DMS53 treated with DMSO at 0.1 percent for 48 hours (cell line): ENCODE results near the gene EPN3.

Experiments used
- DNase-seq: peaks from one replicate; lab custom pipeline; 2025; ENCODE audit not compliant: unreplicated experiment; lab: John Stamatoyannopoulos, UW

Gene EPN3

DNA sequence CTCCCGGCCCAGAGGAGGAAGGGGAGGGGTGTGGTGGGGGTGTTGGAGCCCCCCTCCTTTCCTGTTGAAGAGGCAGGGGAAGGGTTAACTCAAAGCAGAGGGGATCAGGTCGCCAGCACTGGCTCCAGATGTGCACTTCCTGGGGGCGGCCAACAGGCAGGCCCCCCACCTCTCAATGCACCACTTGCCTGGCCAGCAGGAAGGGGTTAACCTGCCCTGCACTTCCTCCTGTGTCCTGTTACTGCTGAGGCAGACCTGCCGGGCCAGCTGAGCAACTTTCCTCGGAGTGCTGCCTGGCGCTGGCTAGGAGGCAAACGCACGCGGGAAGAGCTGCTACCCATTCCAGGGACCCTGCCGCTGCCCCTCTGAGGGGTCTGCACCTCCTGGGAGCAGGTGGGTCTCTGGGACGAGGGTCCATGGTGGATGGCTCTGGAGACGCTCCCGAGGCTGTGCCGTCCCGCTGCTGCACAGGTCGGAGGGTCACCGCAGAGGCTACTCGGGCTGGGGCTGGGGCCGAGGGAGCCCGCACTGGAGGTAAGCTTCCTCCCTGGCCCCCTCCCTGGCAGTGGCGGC lies at the start of gene EPN3:
TSS of gene EPN3 (plus strand) at position 284 of the 573 bp plus-strand sequence. CDS start 3,822 bp downstream, outside the sequence.
- peak; percentile 58 for DNase-seq

GRCh38 chr17:50483266-50483665 lies 49.3 kb upstream of the EPN3 start:
- no peak for DNase-seq

- DNase-seq = no peak
These were observed 48.0 kb upstream of the EPN3 start for GRCh38 chr17:50484386-50485155.

DNA sequence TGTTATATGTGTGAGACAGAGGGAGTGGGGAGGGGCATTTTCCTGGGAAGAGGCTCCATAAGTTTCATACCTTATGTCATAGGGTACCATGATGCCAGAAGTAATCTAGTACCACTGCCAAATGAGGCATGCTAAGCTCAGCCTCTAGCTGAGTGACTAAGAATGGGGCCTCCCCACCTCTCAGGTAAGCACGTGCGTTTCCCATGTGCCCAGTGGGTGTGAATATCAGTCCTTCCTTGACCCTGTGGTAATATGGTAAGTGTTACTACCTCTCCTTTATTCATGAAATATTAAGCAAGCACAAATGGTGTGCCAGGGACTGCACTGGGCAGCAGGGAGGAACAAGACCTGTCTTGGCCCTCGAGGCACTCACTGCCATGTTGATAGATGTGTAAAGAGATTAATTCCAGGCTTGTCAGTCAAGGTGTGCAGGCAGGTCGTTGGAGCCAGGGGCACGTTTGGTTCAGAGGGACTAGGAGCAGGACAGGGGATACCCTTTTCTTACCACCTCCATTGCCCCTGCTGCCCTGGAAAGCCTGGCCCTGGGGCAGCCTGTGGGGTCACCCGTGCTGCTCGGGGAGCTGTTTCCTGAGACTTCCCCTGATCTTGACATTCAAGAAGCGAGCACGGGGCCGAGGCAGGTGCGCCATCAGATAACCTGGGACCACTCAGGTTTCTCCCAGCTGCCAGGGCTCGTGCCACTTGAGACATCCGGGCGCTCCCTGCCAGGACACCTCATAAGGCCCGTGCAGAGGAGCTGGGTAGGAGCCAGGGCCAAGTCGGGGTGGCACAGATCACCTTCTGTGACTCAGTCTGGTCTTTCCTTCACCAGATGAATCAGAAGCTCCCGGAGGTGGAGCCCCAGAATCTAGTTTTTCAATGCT lies 45.1 kb upstream of the EPN3 start:
- DNase-seq = no peak

DNA sequence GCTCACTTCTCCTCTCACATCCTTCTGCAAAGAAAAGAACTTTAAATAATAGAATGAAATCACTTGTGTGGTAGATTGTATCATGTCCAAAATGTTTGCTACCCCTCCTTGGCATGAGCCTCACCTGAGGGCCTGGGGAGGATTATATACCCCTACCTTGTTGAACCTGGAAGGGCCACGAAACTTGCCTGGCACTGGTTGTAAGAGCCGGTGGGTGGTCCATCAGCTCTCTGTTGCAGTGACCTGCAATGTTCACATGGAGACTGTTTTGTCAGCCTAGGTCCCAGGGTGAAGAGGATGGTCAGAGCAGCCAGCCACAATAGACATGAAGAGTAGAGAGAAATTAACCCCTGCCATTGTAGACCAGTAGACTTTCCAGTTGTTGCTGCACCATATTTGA lies 43.7 kb upstream of the EPN3 start:
- no peak for DNase-seq

DNA sequence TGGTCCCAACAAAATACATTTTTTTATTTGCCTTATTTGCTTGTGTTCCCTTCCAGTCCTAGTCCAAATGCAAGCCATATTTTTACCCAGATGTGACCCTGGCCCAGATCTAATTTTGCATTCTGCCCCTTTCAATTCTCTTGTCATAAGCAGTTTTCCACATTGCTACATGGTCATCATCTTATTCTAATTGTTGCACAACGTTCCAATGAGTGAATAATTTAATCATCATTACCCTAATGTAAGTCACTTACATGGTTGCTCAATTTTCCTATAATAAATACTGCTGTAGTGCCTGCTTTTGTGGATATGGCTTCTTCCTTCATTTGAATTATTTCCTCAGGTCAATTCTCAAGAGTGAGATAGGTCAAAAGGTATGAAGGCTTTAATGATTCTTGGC lies 41.0 kb upstream of the EPN3 start:
- DNase-seq = no peak

GRCh38 chr17:50492214-50492613 lies 40.3 kb upstream of the EPN3 start:
- DNase-seq = no peak

DNA sequence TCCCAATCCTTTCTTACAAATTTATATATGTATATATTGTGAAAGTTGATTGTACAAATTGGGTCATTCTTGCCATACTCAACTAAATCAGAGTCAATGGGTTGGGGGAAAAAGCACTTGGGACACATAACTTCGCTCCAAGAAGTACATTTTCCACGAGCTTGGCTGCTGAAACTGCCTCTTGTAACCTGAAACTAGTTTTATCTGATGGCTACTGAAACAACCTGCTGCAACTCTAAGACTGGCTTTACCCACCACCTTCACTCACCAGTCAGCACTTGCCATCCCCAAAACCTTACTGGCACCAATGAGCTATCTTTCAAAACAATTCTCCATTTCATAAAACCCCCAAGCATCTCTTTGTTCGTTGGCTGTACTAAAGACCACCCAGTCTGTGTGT lies 38.8 kb upstream of the EPN3 start:
- no peak for DNase-seq

DNA sequence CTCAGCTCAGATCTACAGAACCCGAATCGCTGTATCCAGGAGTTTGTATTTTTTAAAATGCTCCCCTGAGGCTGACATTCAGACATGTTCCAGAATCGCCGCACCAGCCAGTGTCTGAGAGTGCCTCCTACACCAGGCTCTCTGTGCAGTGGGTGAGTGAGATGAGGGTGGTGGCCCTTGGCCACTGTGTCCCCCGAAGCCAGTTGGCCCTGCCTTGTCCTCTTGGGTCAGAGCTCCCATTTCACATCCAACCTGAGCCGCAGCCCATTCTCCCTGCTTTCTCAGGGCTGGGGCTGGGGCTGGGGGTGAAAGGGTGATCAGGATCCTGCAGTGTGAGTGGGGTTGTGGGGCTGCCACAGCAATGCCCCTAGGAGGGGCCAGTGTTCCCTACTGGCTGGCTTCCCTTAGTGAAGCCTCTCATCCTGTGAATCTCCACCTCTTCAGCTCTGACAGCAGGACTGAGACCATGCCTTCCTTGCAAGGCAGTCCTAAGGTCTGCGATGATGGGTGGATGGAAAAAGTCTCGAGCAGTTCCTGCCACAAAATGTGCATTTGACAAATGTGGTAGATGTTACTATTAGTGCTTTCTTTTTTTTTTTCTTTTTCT lies 37.2 kb upstream of the EPN3 start:
- DNase-seq = no peak

- no peak for DNase-seq
These were observed 36.6 kb upstream of the EPN3 start for GRCh38 chr17:50495918-50496317.

DNA sequence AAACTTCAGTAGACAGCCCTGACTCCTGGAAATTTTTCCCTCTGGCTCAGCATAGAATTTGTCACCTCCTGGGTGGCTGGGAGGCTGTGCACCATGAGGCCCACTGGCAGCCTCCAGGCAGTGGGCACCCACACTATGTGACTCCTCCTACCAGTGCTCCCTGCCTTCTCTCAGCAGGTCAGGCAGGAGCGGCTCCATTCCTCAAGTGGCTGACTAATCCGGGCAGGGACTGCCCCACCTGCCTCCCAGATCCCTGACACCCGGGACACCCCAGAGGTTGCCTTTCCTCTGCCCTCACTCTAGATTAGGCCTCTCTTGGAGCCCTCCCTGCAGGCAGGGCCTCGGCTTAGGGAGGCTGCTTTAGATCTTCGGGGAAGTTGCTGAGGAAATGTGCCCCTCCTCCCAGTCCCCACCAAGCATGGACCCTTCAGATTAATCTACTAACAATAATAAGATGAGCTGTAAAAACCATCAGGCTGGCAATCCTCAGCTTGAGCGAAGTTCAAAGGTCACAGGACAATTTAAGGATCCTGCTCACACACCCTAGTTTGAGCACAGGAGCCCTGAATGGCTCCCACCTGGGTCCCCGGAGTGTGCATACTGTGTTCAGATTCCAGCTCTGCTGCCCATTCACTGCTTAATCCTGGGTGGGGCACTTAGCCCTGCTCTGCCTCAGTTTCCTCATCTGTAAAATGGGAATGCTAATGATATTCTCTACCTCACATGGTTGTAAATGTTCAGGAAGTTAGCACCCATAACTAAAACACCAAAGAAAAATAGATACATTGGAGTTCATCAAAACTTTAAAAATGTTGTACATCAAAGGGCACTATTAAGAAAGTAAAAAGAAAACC lies 34.3 kb upstream of the EPN3 start:
- peak; percentile 42 for DNase-seq

- no peak for DNase-seq
These were observed 33.3 kb upstream of the EPN3 start for GRCh38 chr17:50499270-50499669.

GRCh38 chr17:50499721-50500120 lies 32.8 kb upstream of the EPN3 start:
- DNase-seq = no peak

- DNase-seq = no peak
These were observed 31.5 kb upstream of the EPN3 start for GRCh38 chr17:50501054-50501453.

- DNase-seq = no peak
These were observed 30.1 kb upstream of the EPN3 start for GRCh38 chr17:50502301-50502990.

DNA sequence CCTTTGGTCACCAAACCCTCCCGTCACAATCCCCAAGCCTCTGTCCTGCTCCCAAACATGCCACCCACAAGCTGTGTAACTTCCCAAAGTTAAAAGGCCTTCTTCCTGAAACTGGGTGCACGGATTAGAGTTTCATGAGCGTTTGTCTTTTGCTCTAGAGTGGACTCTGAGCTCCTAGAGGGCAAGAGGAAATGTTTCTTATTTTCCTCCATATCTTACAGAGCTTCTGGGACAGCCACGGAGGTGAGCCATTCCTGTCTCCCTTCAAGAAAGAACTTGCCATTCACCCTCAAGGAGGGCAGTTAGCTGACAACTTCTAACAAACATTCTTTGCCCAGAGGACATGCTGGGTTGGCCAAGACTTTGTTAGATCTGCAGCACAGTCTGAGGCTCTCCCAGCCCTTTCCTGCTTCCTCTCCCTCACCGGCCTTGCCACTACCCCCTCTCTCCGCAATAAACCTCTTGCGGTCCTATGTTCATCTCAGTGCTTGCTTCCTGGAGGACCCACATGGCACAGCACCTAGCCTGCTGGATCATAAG lies 26.9 kb upstream of the EPN3 start:
- DNase-seq = no peak

DNA sequence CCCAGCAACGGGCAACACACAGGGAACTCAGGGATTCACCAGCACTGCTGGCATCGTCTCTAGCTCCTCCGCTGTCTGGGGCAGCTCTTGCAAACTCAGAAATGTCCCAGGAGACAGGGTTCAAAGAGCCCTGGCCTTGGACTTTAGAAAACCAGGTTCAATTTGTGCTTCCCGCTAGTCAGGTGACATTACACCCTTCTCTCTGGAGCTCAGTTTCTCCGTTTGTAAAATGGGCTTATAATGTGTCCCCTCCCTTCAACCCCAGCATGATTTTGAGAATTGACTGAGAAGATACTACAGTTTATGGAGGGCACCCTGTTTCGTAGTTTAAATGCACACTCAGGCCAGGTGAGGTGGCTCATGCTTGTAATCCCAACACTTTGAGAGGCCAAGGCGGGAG lies 26.2 kb upstream of the EPN3 start:
- no peak for DNase-seq

GRCh38 chr17:50507871-50508572 lies 24.5 kb upstream of the EPN3 start, which contains the start of gene MYCBPAP:
MYCBPAP (plus strand) TSS chr17:50508439; CDS start chr17:50508675, 236 bp downstream.
- DNase-seq = peak; percentile 85
